ENCODE data around the gene CHST14.

The CHST14 gene

DNA sequence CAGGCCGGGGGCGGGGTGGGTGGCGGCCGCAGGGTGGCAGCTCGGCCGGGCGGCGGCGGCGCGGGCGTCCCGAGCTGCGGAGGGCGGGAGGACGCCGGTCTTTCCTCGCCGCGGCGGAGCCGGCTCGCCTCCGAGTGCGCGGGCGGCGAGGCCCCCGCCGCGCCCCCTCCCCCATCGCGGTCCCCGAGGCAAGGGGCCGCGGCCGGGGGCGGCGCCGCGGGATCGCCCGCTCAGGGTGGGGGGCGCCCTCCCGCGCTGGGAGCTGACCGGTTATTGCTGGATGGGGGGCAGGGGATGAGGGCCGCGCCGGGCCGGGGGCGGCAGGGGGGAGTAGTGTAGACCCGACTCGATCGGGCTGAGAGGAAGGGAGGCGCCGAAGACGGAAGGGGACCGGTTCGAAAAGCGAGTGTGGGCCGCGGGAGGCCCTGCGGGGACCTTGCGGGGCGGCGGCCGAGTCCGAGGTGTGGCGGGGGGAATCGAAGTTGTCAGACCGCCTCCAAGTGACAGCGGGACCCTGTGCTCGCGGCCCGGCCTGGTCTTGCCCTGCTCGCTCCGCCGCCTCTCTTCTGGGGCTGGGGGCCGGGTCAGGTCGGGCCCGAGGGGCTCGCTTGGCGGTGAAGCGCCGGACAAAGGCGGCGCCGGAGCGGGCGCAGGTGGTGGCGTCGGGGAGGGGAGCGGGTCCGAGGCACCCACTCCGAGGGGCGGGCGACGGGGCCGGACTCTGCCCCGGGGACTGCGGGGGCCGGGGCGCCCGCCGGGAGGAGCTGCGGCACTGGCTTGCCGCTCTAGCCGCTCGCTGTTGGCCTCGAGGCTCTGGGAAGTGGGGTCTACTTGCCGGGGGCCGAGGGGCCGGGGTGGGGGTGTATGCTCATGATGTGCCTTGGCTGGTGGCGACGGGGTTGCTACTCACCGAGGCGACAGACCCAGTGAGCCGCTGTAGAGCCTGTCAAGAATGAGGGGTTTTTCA lies 28.9 kb upstream of the CHST14 start:
- TF ChIP-seq, protein P1, sequence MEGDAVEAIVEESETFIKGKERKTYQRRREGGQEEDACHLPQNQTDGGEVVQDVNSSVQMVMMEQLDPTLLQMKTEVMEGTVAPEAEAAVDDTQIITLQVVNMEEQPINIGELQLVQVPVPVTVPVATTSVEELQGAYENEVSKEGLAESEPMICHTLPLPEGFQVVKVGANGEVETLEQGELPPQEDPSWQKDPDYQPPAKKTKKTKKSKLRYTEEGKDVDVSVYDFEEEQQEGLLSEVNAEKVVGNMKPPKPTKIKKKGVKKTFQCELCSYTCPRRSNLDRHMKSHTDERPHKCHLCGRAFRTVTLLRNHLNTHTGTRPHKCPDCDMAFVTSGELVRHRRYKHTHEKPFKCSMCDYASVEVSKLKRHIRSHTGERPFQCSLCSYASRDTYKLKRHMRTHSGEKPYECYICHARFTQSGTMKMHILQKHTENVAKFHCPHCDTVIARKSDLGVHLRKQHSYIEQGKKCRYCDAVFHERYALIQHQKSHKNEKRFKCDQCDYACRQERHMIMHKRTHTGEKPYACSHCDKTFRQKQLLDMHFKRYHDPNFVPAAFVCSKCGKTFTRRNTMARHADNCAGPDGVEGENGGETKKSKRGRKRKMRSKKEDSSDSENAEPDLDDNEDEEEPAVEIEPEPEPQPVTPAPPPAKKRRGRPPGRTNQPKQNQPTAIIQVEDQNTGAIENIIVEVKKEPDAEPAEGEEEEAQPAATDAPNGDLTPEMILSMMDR (conservative IDR thresholded peaks at IDR 0.05; ENCODE audit: control insufficient read depth, insufficient read depth, low read depth, low read length) = no peak
- DNase-seq (ENCODE audit: low read depth) = no peak
- peak overlapping the region; percentile 57 for H3K4me3 ChIP-seq (ENCODE audit: control insufficient read depth, low read depth, low read length)

DNA sequence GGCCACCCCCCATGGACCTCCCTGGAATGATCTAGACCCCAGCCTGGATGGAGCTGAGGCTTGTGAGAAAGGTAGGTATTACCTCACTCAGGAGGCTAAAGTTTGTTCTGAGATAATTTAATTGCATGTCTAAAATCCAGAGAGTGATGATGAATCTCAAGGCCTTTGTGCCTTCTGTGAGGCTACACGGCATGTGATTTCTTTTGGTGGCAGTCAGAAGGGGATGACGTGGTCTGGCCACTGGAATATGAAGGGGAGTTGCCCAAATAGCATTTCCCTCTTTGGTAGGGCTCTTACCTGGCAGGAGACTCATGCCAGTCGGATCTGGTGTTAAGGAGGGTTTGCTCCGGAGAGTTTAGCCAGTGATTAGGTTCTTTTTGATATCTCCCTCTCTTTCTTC lies 27.5 kb upstream of the CHST14 start:
- H3K4me3 ChIP-seq (ENCODE audit: control insufficient read depth, low read depth, low read length) = no peak overlapping the region
- DNase-seq (ENCODE audit: low read depth) = no peak
- TF ChIP-seq, protein P1 (conservative IDR thresholded peaks at IDR 0.05; ENCODE audit: control insufficient read depth, insufficient read depth, low read depth, low read length) = no peak

DNA sequence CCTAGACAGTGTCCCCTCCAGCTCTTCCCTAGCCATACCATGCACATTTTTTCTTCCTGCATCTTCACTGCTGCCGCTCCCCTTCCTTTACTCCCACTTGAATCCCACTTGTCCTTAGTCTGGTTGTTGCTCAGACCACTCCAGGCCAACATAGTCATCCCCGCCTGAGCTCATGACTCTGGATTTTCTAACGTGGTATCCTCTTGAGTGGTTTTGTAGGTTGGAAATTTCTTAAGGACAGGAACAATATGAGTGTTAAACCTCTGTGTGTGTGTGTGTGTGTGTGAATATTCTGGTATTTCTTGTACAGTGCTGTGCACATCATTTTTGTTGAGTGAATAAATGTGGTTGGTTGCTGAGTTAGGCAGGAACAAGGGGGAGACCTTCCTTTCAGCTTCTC lies 26.9 kb upstream of the CHST14 start:
- H3K4me3 ChIP-seq (ENCODE audit: control insufficient read depth, low read depth, low read length) = no peak overlapping the region
- DNase-seq (ENCODE audit: low read depth) = peak; percentile 12
- TF ChIP-seq, protein P1 (conservative IDR thresholded peaks at IDR 0.05; ENCODE audit: control insufficient read depth, insufficient read depth, low read depth, low read length) = no peak

DNA sequence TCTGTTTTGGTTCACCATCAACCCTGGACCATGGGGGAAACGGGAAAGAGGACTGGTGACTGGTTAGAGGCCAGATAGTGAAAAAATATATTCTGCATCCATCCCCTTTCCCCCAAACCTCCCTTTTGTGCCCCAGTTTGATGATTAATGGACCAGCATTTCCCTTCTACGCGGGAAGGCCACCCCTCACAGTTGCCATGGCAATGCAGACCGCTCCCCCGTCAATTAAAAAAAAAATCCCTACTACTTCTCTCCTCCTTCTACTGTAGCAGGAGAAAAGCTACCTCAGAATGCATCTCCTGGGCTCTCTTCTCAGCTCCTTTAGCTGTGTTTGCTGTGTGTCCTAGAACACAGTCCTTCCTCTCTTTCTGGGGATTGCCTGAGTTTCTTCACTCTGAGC lies 26.0 kb upstream of the CHST14 start:
- no peak overlapping the region for H3K4me3 ChIP-seq (ENCODE audit: control insufficient read depth, low read depth, low read length)
- TF ChIP-seq, protein P1 (conservative IDR thresholded peaks at IDR 0.05; ENCODE audit: control insufficient read depth, insufficient read depth, low read depth, low read length) = no peak
- DNase-seq (ENCODE audit: low read depth) = no peak

DNA sequence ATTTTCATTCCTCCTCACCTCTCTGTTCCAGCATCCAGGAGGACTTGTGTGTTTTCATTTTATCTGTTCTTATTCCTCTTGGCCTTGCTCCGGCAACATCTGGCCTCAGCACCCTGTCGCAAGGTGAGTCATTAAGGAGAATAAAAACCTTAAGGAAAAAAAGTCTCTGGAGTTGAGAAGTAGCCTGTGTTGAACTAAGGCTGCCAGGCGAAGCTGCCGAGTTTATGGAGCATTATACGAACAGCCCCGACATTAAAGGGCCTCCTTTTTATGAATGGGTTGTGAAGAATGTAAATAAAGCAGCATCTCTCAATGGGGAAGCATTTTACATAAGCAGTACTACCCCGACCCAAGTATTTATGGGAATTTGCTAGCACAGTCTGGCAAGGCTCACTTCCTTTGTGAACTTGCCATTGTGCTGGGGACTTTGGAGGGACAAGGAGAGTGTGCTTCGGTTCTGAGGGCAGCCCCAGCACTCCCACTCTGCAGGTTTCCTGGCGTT lies 25.3 kb upstream of the CHST14 start:
- peak; percentile 67 for DNase-seq (ENCODE audit: low read depth)
- TF ChIP-seq, protein P1 (conservative IDR thresholded peaks at IDR 0.05; ENCODE audit: control insufficient read depth, insufficient read depth, low read depth, low read length) = no peak
- no peak overlapping the region for H3K4me3 ChIP-seq (ENCODE audit: control insufficient read depth, low read depth, low read length)

DNA sequence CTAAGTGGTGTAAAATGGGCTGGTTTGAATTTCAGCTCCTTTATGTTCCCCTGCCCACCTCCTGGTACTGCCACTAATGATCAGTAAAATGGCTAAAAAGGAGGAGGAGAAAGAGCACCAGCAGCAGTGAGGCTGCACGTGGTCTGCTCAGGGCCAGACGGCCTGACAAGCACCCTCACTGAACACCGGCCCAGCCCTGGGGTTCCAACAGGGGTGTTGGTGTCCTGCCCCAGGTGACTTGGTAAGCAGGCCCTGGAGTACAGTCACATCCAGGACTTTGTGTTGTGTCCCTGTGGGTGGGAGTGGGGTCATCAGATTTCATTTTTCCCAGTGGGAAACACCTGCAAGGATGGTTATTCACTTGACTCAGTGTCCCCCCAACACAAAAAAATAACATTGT lies 24.6 kb upstream of the CHST14 start:
- TF ChIP-seq, protein P1 (conservative IDR thresholded peaks at IDR 0.05; ENCODE audit: control insufficient read depth, insufficient read depth, low read depth, low read length) = no peak
- H3K4me3 ChIP-seq (ENCODE audit: control insufficient read depth, low read depth, low read length) = no peak overlapping the region

More for the DNA sequence above, 24.6 kb upstream of the CHST14 start:
- DNase-seq (ENCODE audit: low read depth) = no peak
